Liver (tissue), 3 donors: ENCODE data around the gene SELL.

Experiments
- CTCF ChIP-seq: fragments of 150-350 bp; IDR thresholded peaks from 2 replicates; pipeline ENCODE4 v1.5.1; 2017; ENCODE audit warnings: improper control_type of control experiment, low read depth, low read length; ENCODE audit not compliant: missing input control
- FOXA1 ChIP-seq: IDR thresholded peaks from 2 replicates; pipeline ENCODE4 v1.6.1; 2016; ENCODE audit warnings: antibody characterized with exemption
- GABPA ChIP-seq, 2 donors: IDR thresholded peaks in 1 of 2; conservative IDR thresholded peaks in 1 of 2; 2 replicates each; pipeline ENCODE4 v1.6.1; 2016; ENCODE audit warnings: antibody characterized with exemption in 2 of 2, mild to moderate bottlenecking in 1 of 2, moderate library complexity in 1 of 2
- RAD21 ChIP-seq, 2 donors: IDR thresholded peaks; 2 replicates each; pipeline ENCODE4 v1.6.1; 2016; ENCODE audit warnings: antibody characterized with exemption in 2 of 2, mild to moderate bottlenecking in 2 of 2
- donor health status: healthy.
- donor health status: healthy.

- no peak for TF ChIP-seq GABPA (IDR thresholded peaks at IDR 0.05 in 1 of 2, conservative IDR thresholded peaks at IDR 0.05 in 1 of 2)
- no peak for TF ChIP-seq RAD21 (IDR thresholded peaks at IDR 0.05)
- TF ChIP-seq CTCF, result no peak
- no peak for TF ChIP-seq FOXA1
These were observed 22.5 kb upstream of the SELL start, which contains the start of gene SELE for GRCh38 chr1:169733924-169734323.
